Measurements from ENCODE around the gene ZBTB40.

The ZBTB40 gene

DNA sequence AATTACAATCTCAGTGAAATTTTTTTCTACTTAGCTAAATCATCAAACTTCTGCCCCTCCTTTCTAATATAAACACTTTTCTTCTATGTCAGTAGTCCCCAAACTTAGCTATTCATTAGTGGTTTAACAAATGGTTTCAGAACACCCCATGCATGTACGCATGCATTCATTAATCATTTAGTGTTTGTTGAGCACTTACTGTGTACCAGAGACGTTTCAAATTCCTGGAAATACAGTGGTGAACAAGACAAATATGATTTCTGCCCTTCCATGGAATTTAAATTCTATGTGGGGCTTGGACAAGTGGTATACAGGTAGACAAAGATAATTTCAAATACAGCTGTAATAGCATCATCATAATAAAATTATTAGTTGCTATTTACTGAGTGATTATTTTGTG lies 1.5 kb downstream of the ZBTB40 start:
- H3K27ac ChIP-seq (ENCODE audit: low read depth, low read length) = no peak overlapping the region
- no peak overlapping the region for H3K9ac ChIP-seq (ENCODE audit: low read length)
- peaks cover 14% of the 10 kb centered on the region for H3K4me1 ChIP-seq (ENCODE audit: control insufficient read depth, insufficient read depth, low read length)
- no peaks in the 10 kb centered on the region for H3K36me3 ChIP-seq (ENCODE audit: control insufficient read depth, insufficient read depth, low read length)
- H3K4me3 ChIP-seq (ENCODE audit: low read depth, low read length) = peak overlapping the region; percentile 91; the same call in 1 of the 2 replicates
- H3K9me3 ChIP-seq (ENCODE audit: control insufficient read depth, insufficient read depth, low read depth, low read length) = no peaks in the 10 kb centered on the region
- H3K27me3 ChIP-seq (ENCODE audit: control insufficient read depth, insufficient read depth, low read length) = no peaks in the 10 kb centered on the region

DNA sequence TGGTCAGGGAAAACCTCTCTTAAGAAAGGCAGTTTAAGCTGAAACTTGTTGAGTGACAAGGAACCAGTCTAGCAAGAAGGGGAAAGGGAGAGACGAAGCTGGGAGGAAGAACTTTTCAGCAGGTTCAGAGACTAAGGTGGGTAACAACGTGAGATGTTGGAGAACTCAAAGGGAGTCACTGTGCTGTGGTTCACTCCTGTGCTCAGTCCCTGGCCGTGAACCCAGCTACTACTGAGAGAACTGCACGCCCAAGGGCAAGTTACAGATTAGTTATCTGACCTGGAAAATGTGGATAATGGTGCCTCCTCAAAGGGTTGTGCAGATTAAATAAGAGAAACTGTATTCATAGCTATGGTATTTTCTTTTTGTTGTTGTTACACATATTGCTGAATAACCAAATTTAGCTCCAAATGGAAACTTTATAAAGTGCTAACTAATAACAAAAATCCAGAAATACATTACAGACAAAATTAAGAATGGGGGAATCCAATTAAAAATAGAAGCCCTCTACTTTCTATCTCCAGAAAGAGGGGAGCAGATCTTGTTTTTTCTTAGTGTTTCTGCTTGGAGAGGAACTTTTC lies 2.9 kb downstream of the ZBTB40 start:
- peaks cover 14% of the 10 kb centered on the region for H3K4me1 ChIP-seq (ENCODE audit: control insufficient read depth, insufficient read depth, low read length)
- H3K27me3 ChIP-seq (ENCODE audit: control insufficient read depth, insufficient read depth, low read length) = no peaks in the 10 kb centered on the region
- H3K9ac ChIP-seq (ENCODE audit: low read length) = no peak overlapping the region
- no peak overlapping the region for H3K27ac ChIP-seq (ENCODE audit: low read depth, low read length)
- no peak overlapping the region for H3K4me3 ChIP-seq (ENCODE audit: low read depth, low read length)
- H3K9me3 ChIP-seq (ENCODE audit: control insufficient read depth, insufficient read depth, low read depth, low read length) = no peaks in the 10 kb centered on the region
- no peaks in the 10 kb centered on the region for H3K36me3 ChIP-seq (ENCODE audit: control insufficient read depth, insufficient read depth, low read length)

DNA sequence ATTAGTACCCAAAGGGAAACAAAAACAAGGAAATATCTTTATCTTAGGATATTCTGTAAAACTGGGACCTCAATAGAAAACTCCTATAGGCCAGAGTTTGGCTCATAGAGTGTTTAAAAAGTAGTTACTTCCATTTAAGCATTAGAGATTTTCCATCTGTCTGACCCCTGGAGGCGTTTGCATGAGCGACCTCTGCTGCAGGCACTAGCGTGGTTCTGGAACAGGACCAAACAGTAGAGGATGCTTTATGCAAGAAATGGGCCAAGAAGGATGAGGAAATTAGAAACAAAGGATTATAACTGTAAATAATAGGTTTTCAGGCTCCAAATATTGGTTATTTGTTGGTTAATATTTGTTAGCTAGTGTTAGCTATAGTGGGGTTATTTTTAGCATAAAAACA lies 5.7 kb downstream of the ZBTB40 start:
- H3K4me1 ChIP-seq (ENCODE audit: control insufficient read depth, insufficient read depth, low read length) = peaks cover 6% of the 10 kb centered on the region
- no peaks in the 10 kb centered on the region for H3K36me3 ChIP-seq (ENCODE audit: control insufficient read depth, insufficient read depth, low read length)
- H3K9ac ChIP-seq (ENCODE audit: low read length) = no peak overlapping the region
- no peaks in the 10 kb centered on the region for H3K27me3 ChIP-seq (ENCODE audit: control insufficient read depth, insufficient read depth, low read length)
- H3K27ac ChIP-seq (ENCODE audit: low read depth, low read length) = no peak overlapping the region
- H3K9me3 ChIP-seq (ENCODE audit: control insufficient read depth, insufficient read depth, low read depth, low read length) = no peaks in the 10 kb centered on the region
- H3K4me3 ChIP-seq (ENCODE audit: low read depth, low read length) = no peak overlapping the region

DNA sequence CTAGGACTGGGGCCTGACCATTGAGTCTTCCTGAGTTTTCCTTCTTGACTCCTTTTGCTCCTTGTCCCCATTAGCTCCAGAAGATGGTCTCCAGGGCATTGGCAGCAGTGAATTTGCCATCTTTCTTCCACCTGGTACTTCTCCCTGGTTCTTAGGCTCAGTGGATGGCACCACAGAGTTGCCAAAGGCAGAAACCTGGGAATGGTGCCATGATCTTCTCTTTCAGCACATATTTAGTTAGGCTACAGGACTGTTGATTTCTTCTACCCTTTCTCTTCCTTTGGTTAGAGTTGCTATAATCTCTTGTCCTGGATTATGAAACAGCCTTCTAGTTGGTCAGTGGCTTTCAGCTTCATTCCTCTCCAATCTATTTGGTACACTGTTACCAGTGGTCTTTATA lies 6.2 kb downstream of the ZBTB40 start:
- Histone ChIP-seq H3K27ac (ENCODE audit: low read depth, low read length) (no peak overlapping the region), H3K4me3 (ENCODE audit: low read depth, low read length) (no peak overlapping the region), H3K4me1 (ENCODE audit: control insufficient read depth, insufficient read depth, low read length) (peaks cover 6% of the 10 kb centered on the region), H3K9ac (ENCODE audit: low read length) (no peak overlapping the region), H3K36me3 (ENCODE audit: control insufficient read depth, insufficient read depth, low read length) (no peaks in the 10 kb centered on the region), H3K27me3 (ENCODE audit: control insufficient read depth, insufficient read depth, low read length) (no peaks in the 10 kb centered on the region), H3K9me3 (ENCODE audit: control insufficient read depth, insufficient read depth, low read depth, low read length) (no peaks in the 10 kb centered on the region)

DNA sequence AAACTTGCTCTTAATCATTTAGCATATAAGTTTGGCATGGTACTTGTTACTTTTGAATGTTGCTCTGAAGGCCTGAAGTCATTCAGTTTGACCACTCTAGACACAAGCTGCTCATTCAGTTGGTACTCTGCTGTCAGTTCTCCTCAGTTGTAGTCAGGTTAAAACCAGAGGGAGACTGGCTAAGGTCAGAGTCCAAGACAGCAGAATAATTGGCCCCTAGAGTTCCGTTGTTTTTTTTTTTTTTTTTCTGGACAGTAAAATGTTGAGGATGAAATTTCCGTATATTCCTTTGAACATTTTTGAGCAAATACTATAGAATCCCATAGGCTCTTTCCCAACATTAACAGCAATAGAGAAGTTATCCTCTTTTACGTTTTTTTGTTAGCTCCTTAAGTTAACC lies 9.4 kb downstream of the ZBTB40 start:
- Histone ChIP-seq H3K36me3 (ENCODE audit: control insufficient read depth, insufficient read depth, low read length) (no peaks in the 10 kb centered on the region), H3K4me1 (ENCODE audit: control insufficient read depth, insufficient read depth, low read length) (peaks cover 6% of the 10 kb centered on the region), H3K27ac (ENCODE audit: low read depth, low read length) (no peak overlapping the region), H3K9ac (ENCODE audit: low read length) (no peak overlapping the region), H3K9me3 (ENCODE audit: control insufficient read depth, insufficient read depth, low read depth, low read length) (no peaks in the 10 kb centered on the region), H3K4me3 (ENCODE audit: low read depth, low read length) (no peak overlapping the region), H3K27me3 (ENCODE audit: control insufficient read depth, insufficient read depth, low read length) (no peaks in the 10 kb centered on the region)

DNA sequence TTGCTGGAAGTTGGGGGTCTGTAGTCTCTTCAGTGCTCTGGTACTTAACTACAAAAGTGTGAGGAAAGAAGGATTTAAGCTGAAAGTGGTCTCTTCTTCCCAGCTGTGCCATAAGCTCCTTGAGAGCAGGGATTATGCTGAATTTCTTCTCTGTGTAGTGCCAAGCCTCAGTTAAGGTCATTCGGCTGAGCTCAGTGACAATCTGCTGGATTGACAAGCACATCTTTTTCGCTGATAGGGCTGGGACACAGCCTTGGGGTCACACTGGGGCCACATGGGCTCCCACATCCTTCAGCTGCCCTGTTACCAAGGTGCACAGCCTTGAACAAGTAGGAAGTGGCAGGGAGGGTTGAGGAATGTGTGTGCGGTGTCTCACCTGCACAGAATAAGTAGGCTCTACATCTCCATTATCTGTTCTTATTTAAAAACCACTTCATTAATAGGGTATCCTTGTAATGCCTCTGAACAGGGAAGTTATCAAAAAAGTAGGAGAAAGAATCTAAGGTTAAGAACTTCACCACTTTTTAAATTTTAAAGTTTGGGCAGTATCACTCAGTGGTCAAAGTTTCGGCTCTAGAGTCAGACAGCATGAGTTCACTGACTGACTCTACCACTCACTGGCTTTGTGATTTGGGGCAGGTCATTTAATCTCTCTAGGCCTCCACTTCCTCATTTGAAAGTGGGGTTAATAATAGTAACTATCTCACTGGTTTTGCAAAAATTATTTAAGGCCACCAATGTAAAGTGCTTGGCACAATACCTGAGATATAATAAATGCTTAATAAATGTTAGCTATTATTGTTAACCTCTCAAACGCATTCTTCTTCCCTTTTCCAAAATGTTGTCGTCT lies 10.3 kb downstream of the ZBTB40 start:
- H3K27ac ChIP-seq (ENCODE audit: low read depth, low read length) = no peak overlapping the region
- H3K9me3 ChIP-seq (ENCODE audit: control insufficient read depth, insufficient read depth, low read depth, low read length) = no peaks in the 10 kb centered on the region
- no peak overlapping the region for H3K4me3 ChIP-seq (ENCODE audit: low read depth, low read length)
- no peaks in the 10 kb centered on the region for H3K27me3 ChIP-seq (ENCODE audit: control insufficient read depth, insufficient read depth, low read length)
- no peaks in the 10 kb centered on the region for H3K36me3 ChIP-seq (ENCODE audit: control insufficient read depth, insufficient read depth, low read length)
- H3K4me1 ChIP-seq (ENCODE audit: control insufficient read depth, insufficient read depth, low read length) = peaks cover 3% of the 10 kb centered on the region; the same call in 1 of the 2 replicates
- H3K9ac ChIP-seq (ENCODE audit: low read length) = no peak overlapping the region

DNA sequence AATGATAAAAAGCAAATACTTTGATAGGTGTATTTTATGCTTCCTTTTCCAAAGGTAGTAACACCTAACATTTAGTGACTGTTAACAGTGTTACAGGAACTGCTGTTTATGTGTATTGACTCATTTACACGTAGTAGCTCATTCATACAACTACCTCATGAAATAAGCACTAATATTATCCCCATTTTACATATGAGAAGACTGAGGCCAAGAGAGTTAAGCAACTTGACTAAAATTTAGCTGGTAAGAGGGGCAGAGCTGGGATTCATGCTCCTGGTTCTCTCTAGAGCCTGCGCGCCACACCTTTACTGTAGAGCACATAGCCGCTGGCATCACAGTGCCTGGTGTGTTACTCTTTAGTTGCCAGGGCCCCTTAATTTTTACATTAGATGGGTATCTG lies 11.3 kb downstream of the ZBTB40 start:
- no peaks in the 10 kb centered on the region for H3K9me3 ChIP-seq (ENCODE audit: control insufficient read depth, insufficient read depth, low read depth, low read length)
- no peak overlapping the region for H3K4me3 ChIP-seq (ENCODE audit: low read depth, low read length)
- H3K9ac ChIP-seq (ENCODE audit: low read length) = no peak overlapping the region
- H3K36me3 ChIP-seq (ENCODE audit: control insufficient read depth, insufficient read depth, low read length) = no peaks in the 10 kb centered on the region
- H3K4me1 ChIP-seq (ENCODE audit: control insufficient read depth, insufficient read depth, low read length) = peaks cover 3% of the 10 kb centered on the region; the same call in 1 of the 2 replicates
- no peaks in the 10 kb centered on the region for H3K27me3 ChIP-seq (ENCODE audit: control insufficient read depth, insufficient read depth, low read length)
- no peak overlapping the region for H3K27ac ChIP-seq (ENCODE audit: low read depth, low read length)

DNA sequence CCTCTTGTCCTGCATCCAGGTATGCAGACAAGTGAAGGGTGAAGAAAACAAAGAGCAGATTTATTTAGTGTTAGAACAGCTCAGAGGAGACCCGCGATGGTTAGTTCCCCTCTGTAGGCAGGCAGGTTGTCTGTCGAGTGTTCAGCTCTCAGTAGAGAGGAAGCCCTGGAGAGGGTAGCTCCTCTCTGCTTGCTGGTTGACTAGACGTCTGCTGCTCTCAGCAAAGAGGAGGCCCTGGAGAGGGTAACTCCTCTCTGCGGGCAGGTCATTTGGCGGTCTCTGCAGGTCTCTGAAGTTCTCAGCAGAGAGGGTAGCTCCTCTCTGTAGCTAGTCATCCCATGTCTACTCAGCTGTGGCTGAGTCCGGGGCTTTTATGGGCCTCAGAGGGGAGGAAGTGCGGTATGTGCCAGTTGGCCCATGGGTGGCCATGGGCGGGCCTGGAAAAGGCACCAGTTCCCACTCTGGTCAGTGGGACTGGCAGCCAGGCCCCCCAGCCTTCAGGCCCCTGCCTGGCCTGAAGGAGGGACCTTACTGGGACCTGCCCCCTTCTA lies 13.4 kb downstream of the ZBTB40 start:
- peaks cover 3% of the 10 kb centered on the region; the same call in 1 of the 2 replicates for H3K4me1 ChIP-seq (ENCODE audit: control insufficient read depth, insufficient read depth, low read length)
- no peaks in the 10 kb centered on the region for H3K36me3 ChIP-seq (ENCODE audit: control insufficient read depth, insufficient read depth, low read length)
- H3K27ac ChIP-seq (ENCODE audit: low read depth, low read length) = no peak overlapping the region
- H3K4me3 ChIP-seq (ENCODE audit: low read depth, low read length) = no peak overlapping the region
- H3K27me3 ChIP-seq (ENCODE audit: control insufficient read depth, insufficient read depth, low read length) = no peaks in the 10 kb centered on the region
- H3K9ac ChIP-seq (ENCODE audit: low read length) = no peak overlapping the region
- no peaks in the 10 kb centered on the region for H3K9me3 ChIP-seq (ENCODE audit: control insufficient read depth, insufficient read depth, low read depth, low read length)

DNA sequence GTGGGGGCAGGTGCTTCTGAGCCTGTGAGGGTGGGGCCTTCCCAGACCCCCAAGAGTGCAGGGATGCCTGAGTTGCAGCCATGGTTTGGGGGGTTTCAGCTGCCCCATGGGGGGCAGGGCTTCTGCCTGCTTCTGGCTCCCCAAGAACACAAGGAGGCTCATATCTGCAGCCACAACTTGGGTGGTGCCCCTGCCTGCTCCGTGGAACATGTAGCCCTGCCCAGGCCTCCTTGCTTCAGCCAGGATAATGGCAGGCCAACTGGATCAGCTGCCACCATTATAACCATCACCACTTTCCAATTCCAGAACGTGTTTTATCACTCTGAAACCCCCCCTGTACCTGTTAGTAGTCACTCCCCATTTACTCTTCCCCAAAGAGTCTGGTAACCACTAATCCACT lies 14.0 kb downstream of the ZBTB40 start:
- Histone ChIP-seq H3K27me3 (ENCODE audit: control insufficient read depth, insufficient read depth, low read length) (no peaks in the 10 kb centered on the region), H3K4me3 (ENCODE audit: low read depth, low read length) (no peak overlapping the region)

DNA sequence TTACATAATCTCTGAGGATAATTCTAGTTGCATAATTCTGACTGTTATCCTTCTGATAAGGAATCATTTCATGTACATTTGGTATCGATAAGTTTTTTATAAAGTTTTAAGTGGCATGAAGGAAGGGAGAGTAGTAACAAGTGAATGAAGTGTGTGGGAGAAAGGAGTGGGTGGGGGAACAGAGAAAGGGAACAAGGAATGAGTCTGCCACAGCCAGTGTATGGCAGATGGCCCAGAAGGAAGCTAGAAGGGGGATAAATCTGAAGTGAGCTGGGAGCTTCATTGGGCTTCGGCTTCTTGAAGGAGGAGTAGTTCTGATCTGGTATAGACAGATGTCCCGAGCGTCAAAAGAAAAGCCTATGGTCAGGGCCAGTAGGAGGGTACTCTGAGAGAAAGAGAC lies 18.6 kb downstream of the ZBTB40 start:
- Histone ChIP-seq H3K9ac (ENCODE audit: low read length) (no peak overlapping the region), H3K4me1 (ENCODE audit: control insufficient read depth, insufficient read depth, low read length) (no peaks in the 10 kb centered on the region), H3K4me3 (ENCODE audit: low read depth, low read length) (no peak overlapping the region), H3K27me3 (ENCODE audit: control insufficient read depth, insufficient read depth, low read length) (no peaks in the 10 kb centered on the region), H3K36me3 (ENCODE audit: control insufficient read depth, insufficient read depth, low read length) (no peaks in the 10 kb centered on the region), H3K27ac (ENCODE audit: low read depth, low read length) (no peak overlapping the region), H3K9me3 (ENCODE audit: control insufficient read depth, insufficient read depth, low read depth, low read length) (no peaks in the 10 kb centered on the region)

More for the DNA sequence above, 14.0 kb downstream of the ZBTB40 start:
- Histone ChIP-seq H3K4me1 (ENCODE audit: control insufficient read depth, insufficient read depth, low read length) (peaks cover 2% of the 10 kb centered on the region; the same call in 1 of the 2 replicates), H3K9ac (ENCODE audit: low read length) (no peak overlapping the region), H3K9me3 (ENCODE audit: control insufficient read depth, insufficient read depth, low read depth, low read length) (no peaks in the 10 kb centered on the region), H3K36me3 (ENCODE audit: control insufficient read depth, insufficient read depth, low read length) (no peaks in the 10 kb centered on the region), H3K27ac (ENCODE audit: low read depth, low read length) (no peak overlapping the region)

DNA sequence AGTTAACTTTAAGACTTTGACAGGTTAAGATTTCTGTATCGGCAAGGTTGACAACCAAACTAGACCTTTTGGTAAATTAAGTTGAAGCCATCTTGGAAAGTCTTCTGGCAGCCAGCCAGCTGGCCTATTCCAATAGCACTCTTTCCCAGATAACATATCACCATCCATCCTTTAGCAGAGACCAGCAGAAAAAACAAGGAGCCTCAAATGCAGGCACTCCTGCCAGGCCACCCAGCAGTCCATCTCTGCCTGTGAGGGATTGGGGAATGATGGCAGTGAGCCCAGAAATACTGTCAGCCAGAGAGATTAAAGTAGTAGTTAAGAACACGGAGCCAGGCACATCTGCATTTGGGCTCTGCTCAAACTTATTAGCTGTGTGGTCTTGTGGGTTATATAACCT lies 19.4 kb downstream of the ZBTB40 start:
- H3K27me3 ChIP-seq (ENCODE audit: control insufficient read depth, insufficient read depth, low read length) = no peaks in the 10 kb centered on the region
- H3K4me1 ChIP-seq (ENCODE audit: control insufficient read depth, insufficient read depth, low read length) = no peaks in the 10 kb centered on the region
- no peaks in the 10 kb centered on the region for H3K36me3 ChIP-seq (ENCODE audit: control insufficient read depth, insufficient read depth, low read length)
- H3K27ac ChIP-seq (ENCODE audit: low read depth, low read length) = no peak overlapping the region
- H3K9ac ChIP-seq (ENCODE audit: low read length) = no peak overlapping the region
- H3K9me3 ChIP-seq (ENCODE audit: control insufficient read depth, insufficient read depth, low read depth, low read length) = no peaks in the 10 kb centered on the region
- H3K4me3 ChIP-seq (ENCODE audit: low read depth, low read length) = no peak overlapping the region
